SK-N-SH treated with all-trans-retinoic acid at 6 μM for 48 hours (cell line): ENCODE measurements around the gene AGAP1.
A peak's percentile ranks its signal among the peaks of the same experiment; 100 is the strongest.

Experiments used
- ATAC-seq: fragments of 200-7000 bp; cut with Tn5 transposase; 3 replicates; pipeline ENCODE4 v1.9.1; 2020; ENCODE audit warnings: mild to moderate bottlenecking, moderate library complexity
- BACH2 ChIP-seq: fragments of 250-450 bp; sonication (Bioruptor Pico); IDR thresholded peaks from 2 replicates; pipeline ENCODE4 v1.9.0; 2021; ENCODE audit warnings: mild to moderate bottlenecking, borderline replicate concordance
- CSDC2 ChIP-seq: fragments of 250-450 bp; sonication (Bioruptor Pico); IDR thresholded peaks from 2 replicates; pipeline ENCODE4 v1.5.0; 2020; ENCODE audit warnings: mild to moderate bottlenecking, moderate library complexity
- CSRNP3 ChIP-seq: fragments of 250-450 bp; sonication (Bioruptor Pico); IDR thresholded peaks from 2 replicates; pipeline ENCODE4 v1.5.1; 2021; ENCODE audit warnings: mild to moderate bottlenecking, moderate library complexity
- ESRRG ChIP-seq: fragments of 250-450 bp; sonication (Bioruptor Pico); IDR thresholded peaks from 2 replicates; pipeline ENCODE4 v1.6.1; 2021; ENCODE audit warnings: mild to moderate bottlenecking
- GLIS3 ChIP-seq: fragments of 250-450 bp; sonication (Bioruptor Pico); IDR thresholded peaks from 2 replicates; pipeline ENCODE4 v1.5.0; 2020; ENCODE audit warnings: mild to moderate bottlenecking, moderate library complexity
- ISL1 ChIP-seq: fragments of 250-450 bp; sonication (Bioruptor Pico); IDR thresholded peaks from 2 replicates; pipeline ENCODE4 v2.1.2; 2022; ENCODE audit warnings: mild to moderate bottlenecking, moderate library complexity
- OSR1 ChIP-seq: fragments of 250-450 bp; sonication (Bioruptor Pico); IDR thresholded peaks from 2 replicates; pipeline ENCODE4 v1.8.0; 2022; ENCODE audit warnings: moderate library complexity, mild to moderate bottlenecking, inconsistent platforms
- PATZ1 ChIP-seq: fragments of 250-450 bp; sonication (Bioruptor Pico); IDR thresholded peaks from 2 replicates; pipeline ENCODE4 v1.8.0; 2020; ENCODE audit warnings: mild to moderate bottlenecking, moderate library complexity, borderline replicate concordance
- PPARA ChIP-seq: fragments of 250-450 bp; sonication (Bioruptor Pico); IDR thresholded peaks from 2 replicates; pipeline ENCODE4 v1.5.0; 2020; ENCODE audit warnings: mild to moderate bottlenecking, borderline replicate concordance
- RARB ChIP-seq: fragments of 250-450 bp; sonication (Bioruptor Pico); IDR thresholded peaks from 2 replicates; pipeline ENCODE4 v1.8.0; 2021; ENCODE audit warnings: mild to moderate bottlenecking, moderate library complexity
- SNAI2 ChIP-seq: fragments of 250-450 bp; sonication (Bioruptor Pico); IDR thresholded peaks from 2 replicates; pipeline ENCODE4 v1.5.0; 2020; ENCODE audit warnings: mild to moderate bottlenecking, moderate library complexity
- TCF4 ChIP-seq: fragments of 250-450 bp; sonication (Bioruptor Pico); IDR thresholded peaks from 2 replicates; pipeline ENCODE4 v1.8.0; 2021; ENCODE audit warnings: mild to moderate bottlenecking, moderate library complexity, borderline replicate concordance
- TOX ChIP-seq: fragments of 250-450 bp; sonication (Bioruptor Pico); IDR thresholded peaks from 2 replicates; pipeline ENCODE4 v1.8.0; 2021; ENCODE audit warnings: mild to moderate bottlenecking, moderate library complexity, borderline replicate concordance
- TSHZ2 ChIP-seq: fragments of 250-450 bp; sonication (Bioruptor Pico); IDR thresholded peaks from 2 replicates; pipeline ENCODE4 v1.5.0; 2020; ENCODE audit warnings: mild to moderate bottlenecking, moderate library complexity
- ZC3H10 ChIP-seq: fragments of 250-450 bp; sonication (Bioruptor Pico); IDR thresholded peaks from 2 replicates; pipeline ENCODE4 v1.5.1; 2021; ENCODE audit warnings: mild to moderate bottlenecking, moderate library complexity
- ZFP3 ChIP-seq: fragments of 250-450 bp; sonication (Bioruptor Pico); IDR thresholded peaks from 2 replicates; pipeline ENCODE4 v1.5.0; 2020; ENCODE audit warnings: mild to moderate bottlenecking, moderate library complexity
- ZFP30 ChIP-seq: fragments of 450-650 bp; formaldehyde crosslinking; IDR thresholded peaks from 2 replicates; pipeline ENCODE4 v1.5.0; 2022; ENCODE audit warnings: mild to moderate bottlenecking, moderate library complexity
- ZNF70 ChIP-seq: fragments of 450-650 bp; formaldehyde crosslinking; IDR thresholded peaks from 2 replicates; pipeline ENCODE4 v1.5.0; 2020; ENCODE audit warnings: mild to moderate bottlenecking, moderate library complexity
- ZNF8 ChIP-seq: fragments of 450-650 bp; formaldehyde crosslinking; IDR thresholded peaks from 2 replicates; pipeline ENCODE4 v1.5.0; 2020; ENCODE audit warnings: mild to moderate bottlenecking, moderate library complexity
- TF ChIP-seq, protein P1 (sequence below): fragments of 250-450 bp; sonication (Bioruptor Pico); IDR thresholded peaks from 2 replicates; pipeline ENCODE4 v1.5.1; 2020; ENCODE audit warnings: low read depth, mild to moderate bottlenecking, moderate library complexity

Gene AGAP1

GRCh38 chr2:235561450-235561849 is 67.6 kb downstream of the AGAP1 start:
- no peak for ATAC-seq
- TF ChIP-seq ZFP30 (CRISPR knock-in tag) = no peak
- TF ChIP-seq CSRNP3 = no peak
- TF ChIP-seq PATZ1 (CRISPR knock-in tag) = no peak
- TF ChIP-seq ZNF8 = no peak
- no peak for TF ChIP-seq SNAI2 (CRISPR knock-in tag)
- no peak for TF ChIP-seq CSDC2 (CRISPR knock-in tag)

DNA sequence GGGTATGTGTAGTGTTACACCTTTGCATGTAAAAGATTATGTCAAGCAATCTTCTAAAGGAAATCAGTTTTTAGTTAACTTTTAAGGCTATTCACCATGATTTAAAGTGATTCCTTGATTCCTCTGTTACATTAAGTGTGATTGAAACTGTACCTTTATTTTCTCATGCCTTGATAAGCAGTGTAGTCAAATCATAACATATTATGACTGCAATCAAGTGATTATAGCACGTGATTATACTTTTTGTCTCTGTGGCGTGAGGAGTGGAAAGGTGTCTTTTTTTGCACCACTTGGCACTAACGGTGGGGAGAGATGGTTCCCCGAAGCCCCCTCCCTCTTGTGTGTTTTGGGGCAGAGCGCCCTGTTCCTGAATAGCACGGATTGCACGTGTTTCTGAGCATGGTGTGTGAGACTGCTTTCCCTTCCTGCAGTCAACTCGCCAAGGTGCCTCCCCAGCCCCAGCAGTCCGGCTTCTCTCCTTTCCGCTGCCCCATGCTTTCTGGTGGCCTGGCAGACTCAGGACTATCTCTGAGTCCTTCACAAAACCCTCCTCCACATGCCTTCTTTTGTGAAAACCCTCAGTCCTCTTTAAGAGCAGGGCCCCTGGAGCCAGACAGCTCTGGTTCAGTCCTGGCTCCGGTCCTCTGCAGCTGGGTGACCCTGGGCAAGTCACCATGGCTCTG is 68.4 kb downstream of the AGAP1 start:
- ATAC-seq = no peak
- TF ChIP-seq, protein P1, sequence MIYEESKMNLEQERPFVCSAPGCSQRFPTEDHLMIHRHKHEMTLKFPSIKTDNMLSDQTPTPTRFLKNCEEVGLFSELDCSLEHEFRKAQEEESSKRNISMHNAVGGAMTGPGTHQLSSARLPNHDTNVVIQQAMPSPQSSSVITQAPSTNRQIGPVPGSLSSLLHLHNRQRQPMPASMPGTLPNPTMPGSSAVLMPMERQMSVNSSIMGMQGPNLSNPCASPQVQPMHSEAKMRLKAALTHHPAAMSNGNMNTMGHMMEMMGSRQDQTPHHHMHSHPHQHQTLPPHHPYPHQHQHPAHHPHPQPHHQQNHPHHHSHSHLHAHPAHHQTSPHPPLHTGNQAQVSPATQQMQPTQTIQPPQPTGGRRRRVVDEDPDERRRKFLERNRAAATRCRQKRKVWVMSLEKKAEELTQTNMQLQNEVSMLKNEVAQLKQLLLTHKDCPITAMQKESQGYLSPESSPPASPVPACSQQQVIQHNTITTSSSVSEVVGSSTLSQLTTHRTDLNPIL (CRISPR knock-in tag) = no peak
- no peak for TF ChIP-seq CSDC2 (CRISPR knock-in tag)
- TF ChIP-seq, all 23 proteins: peak for 0

GRCh38 chr2:235563056-235563910 is 69.4 kb downstream of the AGAP1 start:
- peak; percentile 46 for ATAC-seq
- TF ChIP-seq PATZ1 (CRISPR knock-in tag) (no peak), ZNF8 (no peak), CSDC2 (CRISPR knock-in tag) (no peak), SNAI2 (CRISPR knock-in tag) (no peak), ZFP30 (CRISPR knock-in tag) (no peak), ZFP3 (CRISPR knock-in tag) (no peak), GLIS3 (no peak), OSR1 (no peak)
- TF ChIP-seq, protein P1 (CRISPR knock-in tag) = no peak

DNA sequence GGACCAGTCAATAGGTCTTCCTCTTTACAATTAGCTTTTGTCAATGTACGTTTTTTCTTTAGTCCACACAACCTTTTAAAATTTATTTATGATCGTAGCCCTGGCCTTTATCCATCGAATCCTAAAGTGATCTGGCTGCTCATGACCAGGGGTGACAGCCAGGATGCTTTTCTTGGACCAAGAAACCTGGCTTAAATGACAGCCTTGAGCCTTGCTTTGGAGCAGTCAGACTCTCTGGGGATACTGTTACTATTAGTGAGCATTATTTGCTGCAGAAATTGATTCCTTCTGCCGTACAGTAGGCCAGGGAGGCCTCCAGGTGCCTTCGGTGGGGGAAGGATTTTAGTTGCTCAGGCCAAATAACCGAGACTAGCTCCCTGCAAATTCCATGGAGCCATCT is 70.2 kb downstream of the AGAP1 start:
- no peak for ATAC-seq
- no peak for TF ChIP-seq ZFP3 (CRISPR knock-in tag)
- TF ChIP-seq ZC3H10 (CRISPR knock-in tag) = no peak
- TF ChIP-seq TOX = no peak
- no peak for TF ChIP-seq GLIS3
- no peak for TF ChIP-seq RARB (CRISPR knock-in tag)
- no peak for TF ChIP-seq SNAI2 (CRISPR knock-in tag)
- TF ChIP-seq ZNF8 = no peak
- no peak for TF ChIP-seq ZNF70 (CRISPR knock-in tag)
- TF ChIP-seq TSHZ2 (CRISPR knock-in tag) = no peak
- no peak for TF ChIP-seq BACH2
- no peak for TF ChIP-seq TCF4
- TF ChIP-seq PPARA = no peak
- TF ChIP-seq CSDC2 (CRISPR knock-in tag) = no peak
- no peak for TF ChIP-seq PATZ1 (CRISPR knock-in tag)
- TF ChIP-seq ESRRG = no peak
- no peak for TF ChIP-seq ISL1 (CRISPR knock-in tag)
- no peak for TF ChIP-seq ZFP30 (CRISPR knock-in tag)
